Nephron (organoid): Measurements from ENCODE around the gene ITGA2.

ENCODE experiments used
- H3K27ac Mint-ChIP-seq, 3 experiments: 2 replicates each; pipeline ENCODE4 v1.8.0; 2020; ENCODE audit warnings: mixed read lengths in 3 of 3, mild to moderate bottlenecking in 2 of 3, moderate library complexity in 1 of 3
- H3K27me3 Mint-ChIP-seq: 2 replicates; pipeline ENCODE4 v1.8.0; 2021; ENCODE audit warnings: low read depth, mild to moderate bottlenecking, moderate library complexity, mixed read lengths
- H3K36me3 Mint-ChIP-seq: 2 replicates; pipeline ENCODE4 v1.8.0; 2020; ENCODE audit warnings: low read depth, mixed read lengths
- H3K4me1 Mint-ChIP-seq: 2 replicates; pipeline ENCODE4 v1.8.0; 2020; ENCODE audit warnings: mixed read lengths
- H3K4me3 Mint-ChIP-seq, 3 experiments: 2 replicates each; pipeline ENCODE4 v1.8.0; 2020; ENCODE audit warnings: mild to moderate bottlenecking in 3 of 3, mixed read lengths in 3 of 3, moderate library complexity in 2 of 3
- H3K9me3 Mint-ChIP-seq: 2 replicates; pipeline ENCODE4 v1.8.0; 2020; ENCODE audit warnings: mixed read lengths
- CTCF ChIP-seq, 3 experiments: fragments of 200-600 bp; sonication (generic); IDR thresholded peaks; one replicate each; pipeline ENCODE4 v1.5.0; 2021; ENCODE audit warnings: antibody characterized with exemption in 3 of 3; ENCODE audit not compliant: unreplicated experiment in 3 of 3

ITGA2 gene

GRCh38 chr5:53076014-53076583 is 86.9 kb downstream of the ITGA2 start:
- no peaks in the 10 kb centered on the region for H3K9me3 Mint-ChIP-seq
- no peak overlapping the region for H3K4me3 Mint-ChIP-seq
- H3K27me3 Mint-ChIP-seq: no peaks in the 10 kb centered on the region
- no peak overlapping the region for H3K27ac Mint-ChIP-seq
- H3K4me1 Mint-ChIP-seq: peaks cover 15% of the 10 kb centered on the region
- no peak for TF ChIP-seq CTCF (IDR thresholded peaks at IDR 0.05; ENCODE audit: unreplicated experiment in 3 of 3)
- no peaks in the 10 kb centered on the region for H3K36me3 Mint-ChIP-seq

- Mint-ChIP-seq H3K27me3 (no peaks in the 10 kb centered on the region), H3K27ac (no peak overlapping the region), H3K4me3 (no peak overlapping the region), H3K36me3 (no peaks in the 10 kb centered on the region), H3K4me1 (peaks cover 12% of the 10 kb centered on the region), H3K9me3 (no peaks in the 10 kb centered on the region)
- TF ChIP-seq CTCF (IDR thresholded peaks at IDR 0.05; ENCODE audit: unreplicated experiment in 3 of 3): no peak
Measured at GRCh38 chr5:53080271-53080670, 91.1 kb downstream of the ITGA2 start.

GRCh38 chr5:53083927-53084326 is 94.8 kb downstream of the ITGA2 start:
- no peaks in the 10 kb centered on the region for H3K27me3 Mint-ChIP-seq
- peaks cover 25% of the 10 kb centered on the region for H3K4me1 Mint-ChIP-seq
- peak overlapping the region in 1 of 3 experiments; percentile 49 for H3K27ac Mint-ChIP-seq
- no peaks in the 10 kb centered on the region for H3K36me3 Mint-ChIP-seq
- H3K9me3 Mint-ChIP-seq: no peaks in the 10 kb centered on the region
- no peak for TF ChIP-seq CTCF (IDR thresholded peaks at IDR 0.05; ENCODE audit: unreplicated experiment in 3 of 3)
- no peak overlapping the region for H3K4me3 Mint-ChIP-seq

GRCh38 chr5:53084546-53085255 is 95.5 kb downstream of the ITGA2 start:
- Mint-ChIP-seq H3K9me3 (no peaks in the 10 kb centered on the region), H3K27ac (peak overlapping the region in 1 of 3 experiments; percentile 49), H3K27me3 (no peaks in the 10 kb centered on the region), H3K4me1 (peaks cover 31% of the 10 kb centered on the region), H3K36me3 (no peaks in the 10 kb centered on the region), H3K4me3 (no peak overlapping the region)
- no peak for TF ChIP-seq CTCF (IDR thresholded peaks at IDR 0.05; ENCODE audit: unreplicated experiment in 3 of 3)

- TF ChIP-seq CTCF (IDR thresholded peaks at IDR 0.05; ENCODE audit: unreplicated experiment in 3 of 3): no peak
- H3K36me3 Mint-ChIP-seq: no peaks in the 10 kb centered on the region
- no peaks in the 10 kb centered on the region for H3K9me3 Mint-ChIP-seq
- peaks cover 49% of the 10 kb centered on the region for H3K4me1 Mint-ChIP-seq
- no peaks in the 10 kb centered on the region for H3K27me3 Mint-ChIP-seq
- peak overlapping the region in 1 of 3 experiments; percentile 26 for H3K27ac Mint-ChIP-seq
- H3K4me3 Mint-ChIP-seq: no peak overlapping the region
Measured at GRCh38 chr5:53087171-53087570, 98.0 kb downstream of the ITGA2 start.
